OCI-LY1 (cell line): ENCODE results near the gene MAP3K7.

Experiments used
- H2AFZ ChIP-seq: fragments of 200-600 bp; sonication (generic), shearing (Covaris generic); 2 replicates; pipeline ENCODE4 v1.6.0; 2014; ENCODE audit warnings: antibody characterized with exemption, mild to moderate bottlenecking, low read length
- H3F3A ChIP-seq: fragments of 200-600 bp; sonication (generic), shearing (Covaris generic); 2 replicates; pipeline ENCODE4 v1.6.0; 2014; ENCODE audit warnings: mild to moderate bottlenecking, antibody characterized with exemption, low read length, moderate library complexity; ENCODE audit not compliant: insufficient read depth
- H3K27ac ChIP-seq: fragments of 200-600 bp; sonication (generic); 2 replicates; pipeline ENCODE4 v1.5.1; 2014; ENCODE audit warnings: low read length, mixed run types, mild to moderate bottlenecking, low read depth; ENCODE audit not compliant: poor library complexity, severe bottlenecking
- H3K27me3 ChIP-seq: fragments of 200-600 bp; sonication (generic); 2 replicates; pipeline ENCODE4 v1.6.0; 2014; ENCODE audit warnings: antibody characterized with exemption, mild to moderate bottlenecking, low read length, moderate library complexity; ENCODE audit not compliant: insufficient read depth
- H3K36me3 ChIP-seq: fragments of 200-600 bp; sonication (generic); 2 replicates; pipeline ENCODE4 v1.6.1; 2014; ENCODE audit warnings: mild to moderate bottlenecking, antibody characterized with exemption, low read length, moderate library complexity, mixed read lengths; ENCODE audit not compliant: insufficient read depth
- H3K4me1 ChIP-seq: fragments of 200-600 bp; sonication (generic); 2 replicates; pipeline ENCODE4 v1.5.1; 2014; ENCODE audit warnings: mild to moderate bottlenecking, low read length, moderate library complexity; ENCODE audit not compliant: insufficient read depth, severe bottlenecking
- H3K4me2 ChIP-seq: fragments of 200-600 bp; sonication (generic), shearing (Covaris generic); 2 replicates; pipeline ENCODE4 v1.6.1; 2014; ENCODE audit warnings: low read length
- H3K4me3 ChIP-seq: fragments of 200-600 bp; sonication (generic); 2 replicates; pipeline ENCODE4 v1.5.1; 2014; ENCODE audit warnings: low read length, low read depth, mild to moderate bottlenecking, mixed read lengths; ENCODE audit not compliant: poor library complexity, severe bottlenecking
- H3K79me2 ChIP-seq: fragments of 200-600 bp; shearing (Covaris generic); 2 replicates; pipeline ENCODE4 v1.6.1; 2016; ENCODE audit warnings: mixed run types, low read length, mixed read lengths; ENCODE audit not compliant: insufficient read depth
- H3K9ac ChIP-seq: fragments of 200-600 bp; sonication (generic), shearing (Covaris generic); 2 replicates; pipeline ENCODE4 v1.6.1; 2014; ENCODE audit warnings: mild to moderate bottlenecking, low read length, mixed read lengths
- H3K9me2 ChIP-seq: fragments of 200-600 bp; sonication (generic), shearing (Covaris generic); 2 replicates; pipeline ENCODE4 v1.6.1; 2014; ENCODE audit warnings: low read depth, mild to moderate bottlenecking, low read length, mixed read lengths
- H3K9me3 ChIP-seq: fragments of 200-600 bp; shearing (Covaris generic); 2 replicates; pipeline ENCODE4 v1.6.1; 2014; ENCODE audit warnings: low read length, mixed read lengths
- H4K20me1 ChIP-seq: fragments of 200-600 bp; sonication (generic), shearing (Covaris generic); 2 replicates; pipeline ENCODE4 v1.6.0; 2016; ENCODE audit warnings: mild to moderate bottlenecking, low read length; ENCODE audit not compliant: insufficient read depth
- EZH2 ChIP-seq: fragments of 200-600 bp; sonication (generic), shearing (Covaris generic); IDR thresholded peaks from 2 replicates; pipeline ENCODE4 v1.8.0; 2017; ENCODE audit warnings: borderline replicate concordance, mixed run types, mild to moderate bottlenecking, antibody characterized with exemption, low read length, moderate library complexity, mixed read lengths
- TF ChIP-seq, protein P1 (sequence below): fragments of 200-600 bp; sonication (generic), shearing (Covaris generic); IDR thresholded peaks from 2 replicates; pipeline ENCODE4 v1.5.1; 2017; ENCODE audit warnings: mild to moderate bottlenecking, antibody characterized with exemption, low read length, moderate library complexity, mixed read lengths

Gene MAP3K7

DNA sequence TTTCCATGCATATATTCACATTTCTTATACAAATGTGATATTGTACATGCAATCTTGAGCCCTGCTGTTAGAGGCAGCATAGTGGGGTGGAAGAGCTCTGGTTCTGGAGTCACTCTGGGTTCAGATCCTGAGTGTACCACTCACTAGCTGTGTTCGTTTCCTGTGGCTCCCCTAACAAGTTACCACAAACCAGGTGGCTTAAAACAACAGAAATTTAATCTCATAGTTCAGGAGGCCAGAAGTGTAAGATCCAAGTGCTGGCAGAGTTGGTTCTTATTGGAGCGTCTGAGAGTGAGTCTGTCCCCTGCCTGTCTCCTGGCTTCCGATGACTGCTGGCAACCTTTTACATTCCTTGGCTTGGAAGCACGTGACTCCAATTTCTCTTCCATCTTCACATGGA, 115.6 kb downstream of the MAP3K7 start:
- Histone ChIP-seq H3K27ac (peak overlapping the region; percentile 93), H3K27me3 (no peaks in the 10 kb centered on the region), H3K9me2 (no peaks in the 10 kb centered on the region), H3K9ac (no peak overlapping the region), H3K9me3 (no peaks in the 10 kb centered on the region), H3F3A (no peaks in the 10 kb centered on the region), H3K4me3 (no peak overlapping the region), H4K20me1 (no peaks in the 10 kb centered on the region), H2AFZ (no peak overlapping the region), H3K36me3 (no peaks in the 10 kb centered on the region), H3K4me2 (no peak overlapping the region), H3K79me2 (no peaks in the 10 kb centered on the region), H3K4me1 (peaks cover 64% of the 10 kb centered on the region)
- TF ChIP-seq EZH2 = no peak
- TF ChIP-seq, protein P1, sequence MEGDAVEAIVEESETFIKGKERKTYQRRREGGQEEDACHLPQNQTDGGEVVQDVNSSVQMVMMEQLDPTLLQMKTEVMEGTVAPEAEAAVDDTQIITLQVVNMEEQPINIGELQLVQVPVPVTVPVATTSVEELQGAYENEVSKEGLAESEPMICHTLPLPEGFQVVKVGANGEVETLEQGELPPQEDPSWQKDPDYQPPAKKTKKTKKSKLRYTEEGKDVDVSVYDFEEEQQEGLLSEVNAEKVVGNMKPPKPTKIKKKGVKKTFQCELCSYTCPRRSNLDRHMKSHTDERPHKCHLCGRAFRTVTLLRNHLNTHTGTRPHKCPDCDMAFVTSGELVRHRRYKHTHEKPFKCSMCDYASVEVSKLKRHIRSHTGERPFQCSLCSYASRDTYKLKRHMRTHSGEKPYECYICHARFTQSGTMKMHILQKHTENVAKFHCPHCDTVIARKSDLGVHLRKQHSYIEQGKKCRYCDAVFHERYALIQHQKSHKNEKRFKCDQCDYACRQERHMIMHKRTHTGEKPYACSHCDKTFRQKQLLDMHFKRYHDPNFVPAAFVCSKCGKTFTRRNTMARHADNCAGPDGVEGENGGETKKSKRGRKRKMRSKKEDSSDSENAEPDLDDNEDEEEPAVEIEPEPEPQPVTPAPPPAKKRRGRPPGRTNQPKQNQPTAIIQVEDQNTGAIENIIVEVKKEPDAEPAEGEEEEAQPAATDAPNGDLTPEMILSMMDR = no peak

- no peaks in the 10 kb centered on the region for H3K36me3 ChIP-seq
- no peak overlapping the region for H3K9ac ChIP-seq
- no peaks in the 10 kb centered on the region for H3K27me3 ChIP-seq
- H3K4me2 ChIP-seq = no peak overlapping the region
- H3K27ac ChIP-seq = peak overlapping the region; percentile 93
- no peaks in the 10 kb centered on the region for H3K79me2 ChIP-seq
- H3K4me1 ChIP-seq = peaks cover 53% of the 10 kb centered on the region
- no peaks in the 10 kb centered on the region for H4K20me1 ChIP-seq
- no peak for TF ChIP-seq EZH2
- TF ChIP-seq, protein P1 = no peak
- no peaks in the 10 kb centered on the region for H3K9me2 ChIP-seq
- H3F3A ChIP-seq = no peaks in the 10 kb centered on the region
- H2AFZ ChIP-seq = no peak overlapping the region
- H3K4me3 ChIP-seq = no peak overlapping the region
- H3K9me3 ChIP-seq = no peaks in the 10 kb centered on the region
Observed at GRCh38 chr6:90469906-90470305, 117.0 kb downstream of the MAP3K7 start.

DNA sequence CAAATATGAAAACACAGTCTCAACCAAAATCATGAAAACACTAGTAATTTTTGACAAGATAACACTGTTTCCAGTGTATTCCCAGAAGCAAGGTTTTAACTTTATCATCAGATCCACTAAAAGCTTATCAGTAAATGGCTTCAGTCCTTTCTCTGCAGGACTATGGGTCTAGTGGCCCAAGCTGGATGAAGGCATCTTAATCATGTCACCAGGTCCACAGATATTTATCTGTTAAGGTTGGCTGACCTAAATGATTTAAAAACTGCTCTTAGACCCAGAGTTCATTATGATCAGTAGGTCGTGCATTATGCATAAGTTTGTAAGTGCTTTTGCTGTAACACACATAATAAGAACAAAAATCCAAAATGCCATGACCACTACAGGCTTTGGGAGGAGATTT, 118.0 kb downstream of the MAP3K7 start:
- Histone ChIP-seq H3K9ac (no peak overlapping the region), H3K9me3 (no peaks in the 10 kb centered on the region), H3K27me3 (no peaks in the 10 kb centered on the region), H4K20me1 (no peaks in the 10 kb centered on the region), H3K4me3 (no peak overlapping the region), H2AFZ (no peak overlapping the region), H3K4me2 (no peak overlapping the region), H3K36me3 (no peaks in the 10 kb centered on the region), H3K9me2 (no peaks in the 10 kb centered on the region), H3F3A (no peaks in the 10 kb centered on the region), H3K4me1 (peaks cover 44% of the 10 kb centered on the region), H3K79me2 (no peaks in the 10 kb centered on the region), H3K27ac (no peak overlapping the region)
- TF ChIP-seq EZH2 = no peak
- TF ChIP-seq, protein P1 = no peak
